Activated CD4-positive, alpha-beta T cell treated with anti-CD3 and anti-CD28 coated beads, Interleukin-2, amount 50 U/mL, for 16 hours (primary cell): ENCODE results near the gene CBFA2T3.
"Not testable (repeated sequence)": the region's sequence is repeated elsewhere in the genome, so short reads cannot be mapped to it uniquely, and the experiment has no call there.

ENCODE experiments used
- DNase-seq: peaks from one replicate; pipeline ENCODE4 v3.0.0-alpha.2; 2020

CBFA2T3 gene

DNA sequence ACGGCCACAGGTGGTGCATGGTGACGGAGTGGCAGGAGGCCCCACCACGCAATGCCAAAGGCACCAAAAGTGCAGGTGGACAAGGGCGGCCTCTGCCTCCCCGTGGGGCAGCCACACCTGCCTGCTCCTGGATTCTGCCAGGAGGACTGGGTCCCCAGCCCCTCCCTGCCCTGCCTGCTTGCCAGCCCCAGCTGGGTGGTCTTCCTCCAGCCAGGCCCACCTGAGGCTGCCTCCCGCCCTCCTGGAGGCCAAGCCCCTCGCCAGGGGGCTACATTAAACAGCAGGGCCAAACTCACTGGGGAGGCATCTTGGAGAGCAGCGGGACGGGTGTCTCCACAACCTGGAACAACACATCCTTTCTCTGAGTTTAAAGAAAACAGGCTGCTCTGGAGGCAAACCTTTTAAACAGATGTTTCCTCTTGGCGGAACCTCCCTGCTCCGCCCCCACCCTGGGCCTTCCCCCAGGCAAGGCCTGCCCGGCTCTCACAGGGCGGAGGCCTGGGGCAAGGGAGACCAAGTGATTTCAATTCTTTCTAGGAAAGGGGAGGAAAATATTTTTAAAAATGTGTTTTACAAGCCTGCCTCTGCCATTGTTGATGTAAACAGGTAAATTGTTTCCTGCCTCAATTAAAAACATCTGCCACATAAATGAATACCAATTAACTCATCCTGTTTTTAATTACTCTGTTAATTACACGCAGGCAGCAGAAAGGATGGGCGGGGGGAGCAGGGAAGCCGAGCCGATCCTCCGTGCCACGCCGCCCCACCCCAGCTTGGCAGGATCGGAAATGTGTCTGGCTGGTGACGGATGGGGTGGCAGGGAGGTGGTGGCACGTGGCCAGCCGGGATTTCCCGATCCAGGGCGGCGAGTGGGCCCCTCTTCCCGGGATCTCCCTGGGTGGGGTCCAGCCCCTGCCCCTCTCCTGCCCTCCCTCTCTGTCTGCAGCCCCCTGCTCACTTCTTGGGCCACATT, 56.1 kb downstream of the CBFA2T3 start:
- no peak for DNase-seq

DNA sequence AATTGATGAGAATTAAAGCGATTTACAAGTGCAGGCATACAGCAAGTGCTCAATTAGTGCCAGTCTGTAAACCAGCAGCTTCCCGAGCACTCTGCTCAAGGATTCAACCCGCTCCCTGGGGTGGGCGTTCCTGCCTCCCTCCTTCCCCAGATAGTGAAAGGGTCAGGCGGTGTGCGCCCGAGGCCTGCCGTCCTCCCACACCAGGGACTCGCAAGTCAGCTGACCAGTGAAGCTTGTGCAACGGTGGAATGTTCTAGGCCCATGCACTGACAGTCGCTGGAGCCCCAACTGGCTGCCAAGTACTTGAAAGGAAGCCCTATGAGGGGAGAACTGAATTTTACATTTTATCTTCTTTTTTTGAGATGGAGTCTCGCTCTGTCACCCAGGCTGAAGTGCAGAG, 57.1 kb downstream of the CBFA2T3 start:
- DNase-seq: no peak

DNA sequence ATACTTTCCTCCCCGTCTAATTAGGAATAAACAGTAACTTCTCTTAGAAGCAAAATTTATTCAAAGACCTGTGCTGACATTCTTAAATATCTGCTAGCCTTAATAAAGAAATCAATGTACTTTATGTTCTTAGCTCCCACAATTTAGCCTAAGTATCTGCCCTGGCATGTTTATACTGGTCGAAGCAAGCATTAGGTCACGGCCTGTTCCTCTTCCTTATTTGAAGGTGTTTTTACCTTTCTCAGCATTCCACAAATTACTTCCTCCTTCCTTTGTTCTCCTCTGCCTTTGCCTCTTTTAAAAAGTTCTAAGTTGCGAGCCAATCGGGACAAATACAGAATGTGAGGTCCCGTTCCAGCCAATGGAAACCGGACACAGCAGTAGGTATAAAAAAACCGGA, 58.1 kb downstream of the CBFA2T3 start:
- DNase-seq: not testable (repeated sequence)

DNA sequence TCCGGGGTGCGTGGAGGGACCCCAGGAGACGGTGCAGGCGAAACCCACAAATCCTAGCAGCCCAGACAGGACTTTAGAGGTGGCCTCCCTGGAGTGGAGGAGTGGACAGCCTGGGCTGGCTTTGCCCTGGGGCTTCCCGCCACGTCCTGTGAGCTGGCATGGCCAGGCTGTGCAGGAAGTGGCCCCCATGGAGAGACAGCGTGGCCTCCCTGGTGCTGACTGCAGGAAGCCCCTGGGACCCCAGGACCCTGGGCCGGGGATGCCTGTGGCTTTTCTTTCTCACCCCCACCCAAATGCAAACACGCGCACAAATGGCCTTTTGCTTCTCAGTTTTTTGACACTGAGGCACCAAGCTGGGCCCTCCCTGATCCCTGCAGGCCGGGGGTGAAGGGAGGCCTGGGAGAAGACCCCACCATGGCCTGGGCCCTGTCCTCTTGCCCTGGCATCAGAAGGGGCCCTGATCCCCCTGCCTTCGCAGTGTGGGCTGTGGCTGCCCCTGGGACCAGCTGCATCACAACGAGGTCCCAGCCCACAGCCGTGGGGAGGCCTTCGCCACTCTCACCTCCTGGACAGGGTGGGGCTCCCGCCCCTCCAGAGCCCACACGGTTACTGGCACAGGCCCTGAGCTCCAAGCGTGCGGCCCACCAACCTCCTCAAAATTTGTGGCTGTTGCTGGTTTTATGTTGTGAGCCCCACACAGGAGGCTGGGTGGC, 58.9 kb downstream of the CBFA2T3 start:
- no peak for DNase-seq

DNA sequence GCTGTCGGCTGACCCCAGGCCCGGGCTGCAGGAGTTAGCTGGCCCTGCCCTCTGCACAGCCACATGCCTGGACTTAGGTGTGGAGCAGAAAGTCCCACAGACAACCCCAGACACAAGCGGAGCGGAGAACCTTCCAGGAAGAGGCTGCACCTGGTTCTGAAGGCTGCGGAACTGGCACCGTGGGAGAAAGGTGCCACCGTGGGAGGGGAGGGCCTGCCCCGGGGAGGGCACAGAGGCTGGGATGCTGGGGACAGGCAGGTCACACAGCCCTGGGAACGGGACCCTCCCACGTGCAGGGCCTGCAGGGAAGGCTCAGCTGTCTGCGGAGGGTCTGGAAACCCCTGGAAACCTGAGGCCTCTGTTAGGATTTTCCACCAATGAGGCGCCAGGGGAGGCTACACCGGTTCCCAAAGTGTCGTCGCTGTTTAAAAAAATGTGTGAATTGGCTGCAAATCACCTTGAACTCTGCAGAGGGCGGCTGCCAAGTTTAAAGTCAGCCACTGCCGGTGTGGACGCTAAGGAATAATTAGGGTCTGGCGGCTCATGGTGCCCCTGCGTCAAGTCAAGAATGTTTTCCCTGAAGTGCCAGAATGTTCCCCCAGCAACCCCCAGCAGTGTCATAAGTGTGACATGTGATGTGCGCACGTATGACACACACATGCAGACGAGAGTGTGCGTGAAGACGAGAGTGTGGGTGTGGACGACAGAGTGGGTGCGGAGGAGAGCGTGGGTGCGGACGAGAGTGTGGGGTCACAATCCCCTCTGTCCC, 59.7 kb downstream of the CBFA2T3 start:
- no peak for DNase-seq

DNA sequence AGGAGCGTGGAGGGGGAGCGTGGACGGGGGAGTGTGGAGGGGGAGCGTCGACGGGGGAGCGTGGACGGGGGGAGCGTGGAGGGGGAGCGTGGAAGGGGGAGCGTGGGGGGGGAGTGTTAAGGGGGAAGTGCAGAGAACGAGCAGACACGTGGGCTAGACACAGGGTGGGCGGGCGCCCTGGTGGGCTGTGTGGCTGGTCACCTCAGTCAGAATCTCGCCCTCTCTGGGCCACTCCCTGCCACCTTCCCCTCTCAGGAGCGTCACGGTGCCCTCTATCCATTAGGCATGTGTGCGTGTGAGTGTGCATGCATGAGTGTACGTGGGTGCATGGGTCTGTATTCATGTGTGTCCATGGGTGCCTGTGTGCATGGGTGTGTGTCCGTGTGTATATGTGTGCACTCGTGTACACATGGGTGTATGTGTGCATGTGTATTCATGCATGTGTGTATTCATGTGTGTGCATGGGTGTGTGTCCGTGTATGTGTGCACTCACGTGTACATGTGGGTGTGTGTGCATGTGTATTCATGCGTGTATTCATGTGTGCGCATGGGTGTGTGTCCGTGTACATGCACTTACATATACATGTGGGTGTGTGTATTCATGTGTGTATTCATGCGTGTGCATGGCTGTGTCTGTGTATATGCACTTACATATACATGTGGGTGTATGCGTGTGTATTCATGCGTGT, 61.2 kb downstream of the CBFA2T3 start:
- DNase-seq: no peak

DNA sequence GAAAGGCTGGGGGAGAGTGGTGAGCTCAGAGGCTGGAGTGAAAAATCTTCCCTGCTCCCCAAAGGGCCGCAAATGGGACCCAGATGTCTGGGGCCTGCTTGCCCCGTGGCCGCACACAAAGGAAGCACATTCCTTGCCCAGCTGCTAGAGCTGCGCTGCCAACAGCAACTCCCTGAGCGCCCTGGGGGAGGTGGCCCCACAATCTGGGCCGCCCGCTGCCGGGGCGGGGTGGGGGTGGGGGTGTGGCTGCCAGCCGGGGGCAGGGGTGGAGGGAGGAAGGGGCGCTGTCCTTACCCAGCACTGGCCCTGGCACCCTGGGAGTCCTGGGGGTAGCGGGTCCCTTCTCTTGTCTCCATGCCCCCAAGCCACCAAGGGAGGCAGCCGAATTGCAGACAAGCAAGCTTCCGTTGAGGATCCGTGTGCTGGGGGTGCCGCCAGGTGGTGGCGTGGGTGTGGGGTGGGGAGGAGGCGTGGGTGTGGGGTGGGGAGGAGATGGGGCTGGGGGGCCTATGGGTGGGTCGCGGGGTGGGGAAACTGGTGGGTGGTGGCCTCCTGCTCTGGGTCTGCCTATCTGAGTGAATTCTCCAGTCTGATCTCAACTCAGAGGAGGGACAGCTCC, 62.1 kb downstream of the CBFA2T3 start:
- DNase-seq: no peak

DNA sequence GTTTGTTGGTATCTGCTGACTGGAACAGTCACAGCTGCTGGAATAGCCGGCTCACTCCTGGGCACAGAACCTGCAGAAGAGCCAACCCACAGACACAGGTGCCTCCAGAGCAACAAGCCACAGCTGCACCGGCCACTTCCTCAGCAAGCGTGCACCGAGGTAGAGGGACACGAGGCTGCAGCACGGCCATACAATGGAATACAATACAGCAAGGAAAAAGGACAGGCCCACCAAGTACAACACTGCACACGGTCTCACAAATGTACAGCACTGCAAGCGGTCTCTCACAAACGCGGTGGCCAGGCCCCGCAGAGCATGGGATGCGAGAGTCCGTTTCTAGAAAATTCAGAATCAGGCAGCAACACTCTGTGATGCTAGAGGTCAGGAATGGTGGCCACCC, 63.1 kb downstream of the CBFA2T3 start:
- DNase-seq: no peak

DNA sequence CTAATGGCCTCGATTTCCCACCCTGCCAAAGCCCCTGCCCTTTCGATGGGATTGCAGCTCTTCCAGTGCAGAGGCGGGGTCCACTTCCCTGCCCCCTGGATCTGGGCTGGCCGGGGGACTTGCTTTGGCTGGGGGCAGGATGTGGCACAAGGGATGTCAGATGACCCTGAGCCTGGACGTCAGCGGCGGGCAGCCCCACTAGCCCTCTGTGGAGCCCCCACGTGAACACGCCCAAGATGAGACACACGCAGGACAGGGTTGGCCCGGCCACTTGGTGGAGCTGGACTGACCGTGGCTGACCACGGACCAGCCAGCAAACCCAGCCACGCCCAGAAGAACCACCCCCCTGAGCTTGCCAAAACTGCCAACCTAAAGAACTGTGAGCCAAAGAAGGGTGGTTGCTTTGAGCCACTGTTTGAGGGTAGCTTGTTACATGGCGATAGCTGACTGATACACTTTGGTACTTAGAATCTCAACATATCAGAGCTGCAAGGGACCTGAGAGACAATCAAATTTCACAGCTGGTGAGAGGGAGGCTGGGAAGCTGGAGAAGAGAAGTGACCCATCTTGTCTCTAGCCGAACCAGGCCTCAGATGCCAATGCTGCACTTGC, 63.9 kb downstream of the CBFA2T3 start:
- DNase-seq: no peak

DNA sequence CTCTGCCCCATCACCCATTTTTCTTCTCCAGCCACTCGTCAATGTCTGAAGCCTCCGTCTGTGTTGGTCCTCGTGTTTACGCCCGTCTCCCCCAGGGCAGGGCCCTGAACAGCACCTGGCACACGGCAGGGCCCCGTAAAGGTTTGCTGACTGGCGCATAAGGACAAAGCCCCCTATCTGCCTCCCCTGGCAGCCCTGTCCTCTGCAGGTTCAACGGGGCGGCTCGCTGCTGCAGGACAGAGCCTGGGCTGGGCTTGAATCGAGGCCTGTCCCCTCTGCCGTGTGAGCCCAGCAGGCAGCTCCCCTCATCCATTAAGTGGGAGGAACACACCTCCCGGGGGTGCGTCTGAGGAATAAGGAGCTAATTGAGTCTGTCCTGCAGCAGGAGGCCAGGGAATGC, 64.5 kb downstream of the CBFA2T3 start:
- DNase-seq: no peak

DNA sequence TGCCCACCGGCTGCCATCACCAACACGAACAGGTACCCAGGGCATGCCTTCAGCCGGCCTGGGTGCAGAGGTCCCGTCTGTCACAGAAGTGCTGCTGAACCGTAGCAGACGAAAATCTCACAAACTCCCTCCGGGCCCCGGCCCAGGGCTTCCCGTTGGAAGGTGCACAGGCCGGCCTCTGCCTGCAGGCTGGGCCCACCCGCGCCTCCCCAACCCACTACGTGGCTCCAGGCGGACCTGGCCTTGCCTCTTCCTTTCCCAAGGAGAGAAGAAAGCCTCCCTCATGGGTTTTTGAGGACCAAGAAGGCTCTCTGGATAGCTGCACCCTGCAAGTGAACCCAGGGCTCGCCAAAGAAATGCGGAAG, 65.1 kb downstream of the CBFA2T3 start:
- no peak for DNase-seq

DNA sequence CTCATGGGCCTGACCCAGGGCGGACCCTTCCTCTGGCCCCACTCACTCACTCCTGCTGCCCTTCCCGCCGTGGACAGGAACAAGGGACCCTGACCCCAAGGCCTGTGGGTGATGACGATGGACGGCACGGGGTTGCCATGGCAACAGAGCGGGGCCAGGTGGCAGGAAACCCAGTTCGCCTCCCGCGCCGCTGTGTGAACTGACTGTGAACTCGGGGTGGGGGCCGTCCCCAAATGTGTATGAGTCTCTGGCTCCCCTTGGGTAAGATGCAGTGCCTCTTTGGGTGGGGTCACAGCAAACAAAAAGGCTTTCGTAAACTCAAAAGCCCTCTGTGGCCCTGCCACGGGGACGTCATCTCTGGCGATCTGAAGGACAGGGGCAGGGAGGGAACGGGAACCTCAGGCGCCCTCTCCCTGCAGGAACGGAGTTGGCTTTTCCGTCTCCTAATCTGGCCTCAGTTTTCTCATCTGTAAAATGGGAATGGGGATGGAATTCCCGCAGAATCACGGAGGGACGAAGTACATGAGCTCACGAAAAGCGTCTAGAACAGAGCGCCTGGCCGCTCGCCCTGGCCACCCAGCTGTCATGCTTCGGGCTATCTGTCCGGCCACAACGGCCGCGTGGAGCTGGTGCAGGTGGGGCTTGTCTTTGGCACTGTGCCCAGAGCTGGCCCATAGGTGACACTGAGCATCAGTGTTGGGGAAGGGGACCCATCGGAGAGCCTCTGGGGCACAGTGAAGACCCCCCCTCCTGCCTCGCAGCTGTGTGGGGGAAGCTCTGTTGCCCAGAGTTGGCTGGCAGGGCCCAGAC, 65.7 kb downstream of the CBFA2T3 start:
- no peak for DNase-seq

DNA sequence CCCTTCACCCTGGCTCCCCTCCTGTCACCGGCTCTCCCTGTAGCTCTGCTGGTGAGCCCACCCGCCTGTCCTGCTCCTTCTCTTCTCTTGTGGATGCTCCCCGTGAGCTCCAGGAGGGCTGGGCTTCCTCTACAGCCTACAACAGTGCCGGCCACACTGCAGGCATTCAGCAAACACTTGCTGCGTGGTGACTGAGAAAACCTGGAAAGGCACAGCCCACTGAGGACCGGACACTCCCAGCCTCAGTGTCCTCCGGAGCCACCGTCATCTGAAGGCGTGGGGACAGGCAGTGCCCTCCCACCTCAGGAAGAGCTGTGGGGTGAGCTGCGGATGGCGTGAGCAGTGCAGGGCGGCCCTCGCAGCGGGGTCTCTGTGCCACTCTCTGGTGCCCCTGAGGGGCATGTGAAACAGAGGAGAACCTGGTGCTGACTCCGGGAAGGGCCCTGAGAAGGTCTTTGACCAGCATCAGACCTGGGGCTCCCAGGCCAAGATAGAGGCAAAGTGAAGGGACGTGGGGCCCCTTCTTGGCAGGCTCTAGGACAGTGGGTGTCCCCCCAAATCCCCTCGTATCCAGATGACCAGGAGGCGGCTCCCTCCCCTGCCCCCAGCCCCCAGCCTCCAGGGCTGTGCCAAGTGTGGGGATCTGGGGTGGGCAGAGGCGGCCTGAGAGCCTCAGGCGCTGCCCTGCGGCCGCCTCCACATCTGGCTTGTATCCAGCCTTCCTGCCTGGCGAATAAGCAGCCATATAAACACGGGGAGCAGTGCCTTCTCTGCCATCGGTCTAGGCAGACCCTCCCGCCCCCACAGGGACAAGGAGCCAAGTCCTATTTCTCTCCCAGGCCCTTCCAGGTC, 66.5 kb downstream of the CBFA2T3 start:
- DNase-seq: no peak

DNA sequence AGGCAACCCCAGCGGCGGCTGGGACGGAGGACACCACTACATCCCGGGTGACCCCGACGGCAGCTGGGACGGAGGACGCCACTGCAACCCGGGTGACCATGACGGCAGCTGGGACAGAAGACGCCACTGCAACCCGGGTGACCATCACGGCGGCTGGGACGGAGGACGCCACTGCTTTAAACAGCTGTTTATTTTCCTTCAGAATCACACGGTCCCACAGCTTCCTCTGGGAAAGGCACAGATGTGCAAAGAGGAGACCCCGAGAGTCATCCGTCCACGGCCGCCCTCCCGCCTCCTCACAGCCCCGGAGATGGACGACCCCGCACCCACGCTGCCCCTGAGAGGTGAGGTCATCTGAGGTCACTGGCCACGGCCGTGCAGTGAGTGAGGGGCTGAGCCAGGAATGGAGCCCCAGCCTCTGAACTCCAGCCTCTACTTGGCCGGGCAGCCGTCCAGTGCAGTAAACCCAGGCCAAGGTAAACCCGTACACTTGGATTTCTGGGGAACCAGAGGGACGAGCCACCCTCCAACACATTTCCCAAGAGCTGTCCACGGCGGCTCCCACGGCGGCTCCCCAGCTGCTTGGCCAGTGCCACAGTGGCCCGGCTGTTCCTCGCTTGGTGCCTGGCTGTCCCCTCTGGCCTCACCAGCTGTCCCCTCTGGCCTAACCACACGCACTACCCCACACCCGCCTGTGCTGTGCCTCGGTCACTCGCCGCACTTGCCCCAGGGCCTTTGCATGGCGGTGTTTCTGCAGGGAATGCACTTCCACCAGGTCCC, 67.4 kb downstream of the CBFA2T3 start:
- no peak for DNase-seq

DNA sequence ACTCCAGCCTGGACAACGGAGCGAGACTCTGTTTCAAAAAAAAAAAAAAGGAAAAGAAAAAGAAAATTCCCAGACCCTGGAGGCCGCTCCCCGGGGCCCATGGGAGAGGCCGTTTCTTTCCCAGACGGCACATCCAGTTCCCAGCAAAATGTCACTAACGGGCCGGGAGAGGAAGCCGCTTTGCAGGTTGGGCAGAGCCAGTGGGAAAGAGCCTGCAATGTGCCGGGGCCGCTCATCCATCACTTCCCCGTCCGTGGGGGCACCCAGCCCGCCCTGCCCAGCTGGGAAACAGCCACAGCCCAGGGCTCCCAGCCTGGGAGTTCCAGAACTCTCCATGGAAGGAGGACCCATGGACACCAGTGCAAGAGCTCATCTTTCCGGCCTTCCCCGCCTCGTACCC, 68.7 kb downstream of the CBFA2T3 start:
- no peak for DNase-seq

DNA sequence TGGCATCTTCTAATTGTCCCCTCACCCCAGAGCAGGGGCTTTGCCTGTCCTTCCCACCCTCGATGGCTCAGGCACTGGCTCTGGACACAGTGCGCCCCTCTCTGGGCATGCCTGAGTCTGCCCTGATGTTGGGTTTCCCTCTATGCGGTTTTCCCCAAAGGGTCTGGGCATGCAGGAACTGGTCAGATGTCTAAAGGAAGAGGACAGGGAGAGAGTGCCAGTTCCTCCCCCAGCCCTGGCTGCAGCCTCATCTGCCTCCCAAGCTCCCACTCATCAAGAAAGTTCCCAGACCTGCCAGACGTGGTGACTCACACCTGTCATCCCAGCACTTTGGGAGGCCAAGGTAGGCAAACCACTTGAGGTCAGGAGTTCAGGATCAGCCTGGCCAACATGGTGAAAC, 69.2 kb downstream of the CBFA2T3 start:
- DNase-seq: no peak

DNA sequence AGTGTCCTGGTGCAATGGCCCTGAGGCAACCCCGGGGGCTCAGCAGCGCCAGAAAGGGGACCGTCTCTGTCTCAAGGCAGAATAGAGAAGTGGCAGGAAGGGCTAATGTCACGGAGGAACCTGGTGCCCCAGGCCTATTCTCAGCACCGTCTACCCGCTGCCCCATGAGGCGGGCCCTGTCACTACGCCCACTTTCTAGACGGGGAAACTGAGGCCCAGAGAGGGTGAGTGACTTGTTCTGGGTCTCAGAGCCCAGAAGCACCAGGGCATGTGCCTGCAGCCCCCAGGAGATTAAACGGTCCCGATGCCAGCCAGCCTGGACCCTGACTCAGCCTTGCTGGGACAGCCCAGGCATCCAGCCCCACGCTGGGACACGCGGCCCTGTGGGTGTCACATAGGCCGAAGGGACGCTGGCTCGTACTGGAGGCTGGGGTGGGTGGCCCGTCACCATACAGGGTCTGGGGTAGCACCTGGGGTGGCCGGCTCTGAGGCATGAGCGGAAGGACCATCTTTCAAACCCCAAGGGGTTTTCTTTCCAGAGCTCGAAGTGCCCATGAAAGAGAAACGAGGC, 70.4 kb downstream of the CBFA2T3 start:
- DNase-seq: no peak

DNA sequence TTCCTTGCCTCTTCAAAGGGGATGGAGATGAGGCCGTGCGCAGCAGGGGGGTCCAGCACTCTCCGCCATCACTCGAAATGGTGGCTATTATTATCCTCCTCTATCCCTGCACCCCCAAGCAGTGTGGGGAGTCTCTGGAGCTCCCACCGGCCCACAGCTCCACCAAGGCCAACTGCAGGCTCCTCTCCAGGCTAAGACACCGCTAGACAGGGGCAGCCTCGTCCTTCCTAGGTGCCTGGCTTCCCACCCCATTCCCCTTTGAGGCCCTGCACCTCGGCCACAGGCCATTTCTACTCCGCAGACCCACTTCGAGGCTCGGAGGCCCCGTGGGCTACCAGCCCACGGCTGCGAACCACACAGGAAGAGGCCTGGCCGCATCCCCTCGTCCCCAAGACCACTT, 71.0 kb downstream of the CBFA2T3 start:
- DNase-seq: no peak

DNA sequence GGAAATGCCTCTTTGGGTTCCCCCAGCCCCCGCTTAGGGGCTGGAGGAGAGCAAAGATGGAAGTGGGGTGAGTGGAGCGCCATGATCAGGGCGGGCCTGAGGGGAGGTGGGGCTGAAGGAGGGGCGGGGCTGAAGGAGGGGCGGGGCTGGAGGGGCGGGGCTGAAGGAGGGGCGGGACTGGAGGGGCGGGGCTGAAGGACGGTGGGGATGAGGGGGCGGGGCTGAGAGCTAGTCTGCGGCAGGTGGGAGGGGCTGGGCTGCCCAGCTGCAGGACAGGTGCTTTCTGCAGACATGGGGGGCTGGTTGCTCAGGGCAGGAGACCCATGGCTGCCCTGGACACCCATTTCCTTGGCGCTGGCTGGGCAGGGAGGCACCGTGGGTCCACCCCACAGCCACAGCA, 71.4 kb downstream of the CBFA2T3 start:
- peak; percentile 10 for DNase-seq
